HepG2 (cell line): ENCODE data around the gene PBX2. TPM values are rescaled to one million over a fixed set of nuclear protein-coding genes. Genes with fewer than 3 reads are reported as not detected.
A peak's percentile ranks its signal among the peaks of the same experiment; 100 is the strongest.

Source experiments
- ADNP ChIP-seq: sonication (generic); formaldehyde crosslinking; IDR thresholded peaks from 2 replicates; pipeline ENCODE4 v1.4.0; 2020; ENCODE audit warnings: missing genetic modification reagents
- DR1 ChIP-seq: sonication (generic); formaldehyde crosslinking; IDR thresholded peaks from 2 replicates; pipeline ENCODE4 v1.8.0; 2021; ENCODE audit warnings: mild to moderate bottlenecking, missing genetic modification reagents, inconsistent platforms
- ESRRA ChIP-seq: sonication (generic); formaldehyde crosslinking; IDR thresholded peaks from 2 replicates; pipeline ENCODE4 v1.5.1; 2020; ENCODE audit warnings: mild to moderate bottlenecking, low read depth, missing genetic modification reagents
- GABPA ChIP-seq, 2 experiments: IDR thresholded peaks; 2 replicates each; pipeline ENCODE4 v1.6.1; 2011 to 2016; ENCODE audit warnings: low read depth in 2 of 2, low read length in 1 of 2, missing biosample characterization in 1 of 2, missing genetic modification characterization in 1 of 2
- GTF3A ChIP-seq: sonication (generic); formaldehyde crosslinking; conservative IDR thresholded peaks from 2 replicates; pipeline ENCODE4 v1.4.0; 2020; ENCODE audit warnings: mild to moderate bottlenecking, missing genetic modification reagents
- HNRNPH1 ChIP-seq: fragments of 200-400 bp; formaldehyde crosslinking; optimal IDR thresholded peaks from 2 replicates; pipeline ENCODE3; 2017; ENCODE audit warnings: mild to moderate bottlenecking, low read depth, low read length
- HOXA3 ChIP-seq: sonication (generic); formaldehyde crosslinking; IDR thresholded peaks from 2 replicates; pipeline ENCODE4 v1.5.0; 2020; ENCODE audit warnings: missing genetic modification reagents
- KLF12 ChIP-seq: sonication (generic); formaldehyde crosslinking; IDR thresholded peaks from 2 replicates; pipeline ENCODE4 v1.4.0; 2020; ENCODE audit warnings: missing genetic modification reagents, borderline replicate concordance
- LCORL ChIP-seq, 2 experiments: fragments of 450-650 bp in 1 of 2; sonication (generic) in 1 of 2; formaldehyde crosslinking in 1 of 2; IDR thresholded peaks; 2 replicates each; pipeline versions ENCODE4 v1.5.0 to v1.6.1; 2017 to 2020; ENCODE audit warnings: antibody characterized with exemption in 1 of 2, missing genetic modification reagents in 1 of 2
- MIER3 ChIP-seq: IDR thresholded peaks from 2 replicates; pipeline ENCODE4 v1.6.1; 2016; ENCODE audit warnings: missing compliant biosample characterization, borderline replicate concordance
- NCOA1 ChIP-seq: sonication (generic); formaldehyde crosslinking; IDR thresholded peaks from 2 replicates; pipeline ENCODE4 v1.9.0; 2021; ENCODE audit warnings: missing genetic modification reagents
- PCBP1 ChIP-seq: fragments of 200-400 bp; formaldehyde crosslinking; IDR thresholded peaks from 2 replicates; pipeline ENCODE4 v1.6.1; 2017; ENCODE audit warnings: mild to moderate bottlenecking, low read depth, low read length, borderline replicate concordance
- RAD51 ChIP-seq: fragments of 450-650 bp; IDR thresholded peaks from 2 replicates; pipeline ENCODE4 v1.6.1; 2016; ENCODE audit warnings: borderline replicate concordance
- RBM39 ChIP-seq: fragments of 200-400 bp; formaldehyde crosslinking; IDR thresholded peaks from one replicate; pipeline ENCODE4 v1.6.1; 2018; ENCODE audit warnings: antibody characterized with exemption, mild to moderate bottlenecking, low read depth, low read length; ENCODE audit not compliant: poor library complexity, severe bottlenecking
- RFXANK ChIP-seq: IDR thresholded peaks from 2 replicates; pipeline ENCODE4 v1.6.1; 2016
- SP1 ChIP-seq, 2 experiments: fragments of 450-650 bp in 1 of 2; sonication (generic) in 1 of 2; formaldehyde crosslinking in 1 of 2; IDR thresholded peaks; 2 replicates each; pipeline versions ENCODE4 v1.4.0 to v1.6.1; 2016 to 2020; ENCODE audit warnings: missing genetic modification reagents in 1 of 2
- TRIM24 ChIP-seq: sonication (generic); formaldehyde crosslinking; IDR thresholded peaks from 2 replicates; pipeline ENCODE4 v1.8.0; 2022; ENCODE audit warnings: mild to moderate bottlenecking, missing genetic modification reagents
- ZFY ChIP-seq: sonication (generic); formaldehyde crosslinking; IDR thresholded peaks from 2 replicates; pipeline ENCODE4 v1.4.0; 2020; ENCODE audit warnings: missing genetic modification reagents
- ZFYVE20 ChIP-seq: sonication (generic); formaldehyde crosslinking; IDR thresholded peaks from 2 replicates; pipeline ENCODE4 v1.8.0; 2023; ENCODE audit warnings: low read depth, mild to moderate bottlenecking, moderate library complexity, missing genetic modification reagents, borderline replicate concordance
- ZNF446 ChIP-seq: sonication (generic); formaldehyde crosslinking; IDR thresholded peaks from 2 replicates; pipeline ENCODE4 v1.5.0; 2020; ENCODE audit warnings: mild to moderate bottlenecking, missing genetic modification reagents
- polyA plus RNA-seq, 8 experiments: library from polyadenylated mRNA; depleted of rRNA in 3 of 8; stranded (reverse) in 7 of 8; unstranded in 1 of 8; fragments of >200 nt; fragmentation: Illumina TruSeq in 4 of 8; extraction: Trizol in 4 of 8; gene quantifications; 2 replicates each; pipeline versions ENCODE4 v1.2.1 to v1.2.3, GENCODE V29; 2011 to 2016; ENCODE audit warnings: low read depth in 4 of 8, missing spikeins in 1 of 8, mixed read lengths in 1 of 8; ENCODE audit not compliant: insufficient read depth in 1 of 8
- total RNA-seq, 5 experiments: library from RNA; depleted of rRNA; stranded (reverse); fragments of >200 nt; fragmentation: Illumina TruSeq; extraction: Trizol; gene quantifications; 2 replicates each; pipeline ENCODE4 v1.2.3, GENCODE V29; 2016; ENCODE audit warnings: low read depth in 1 of 5
- TF ChIP-seq, protein P1 (sequence below): sonication (generic); formaldehyde crosslinking; IDR thresholded peaks from 2 replicates; pipeline ENCODE4 v1.8.0; 2022; ENCODE audit warnings: missing genetic modification reagents, low read depth, mild to moderate bottlenecking, borderline replicate concordance
- TF ChIP-seq, protein P2 (sequence below), 2 experiments: IDR thresholded peaks; 2 replicates each; pipeline ENCODE4 v1.6.1; 2011 to 2012; ENCODE audit warnings: low read length in 2 of 2, borderline replicate concordance in 1 of 2, low read depth in 1 of 2, mild to moderate bottlenecking in 1 of 2, moderate library complexity in 1 of 2
- TF ChIP-seq, protein P3 (sequence below): sonication (generic); formaldehyde crosslinking; IDR thresholded peaks from 2 replicates; pipeline ENCODE4 v1.5.0; 2020; ENCODE audit warnings: missing genetic modification reagents

PBX2 gene
- total and polyA plus RNA-seq, 2 of the 13 experiments (the other 11 are each of a cell fraction or from before 2014, with no cell fraction given) = 42.3 to 77.8 TPM

DNA sequence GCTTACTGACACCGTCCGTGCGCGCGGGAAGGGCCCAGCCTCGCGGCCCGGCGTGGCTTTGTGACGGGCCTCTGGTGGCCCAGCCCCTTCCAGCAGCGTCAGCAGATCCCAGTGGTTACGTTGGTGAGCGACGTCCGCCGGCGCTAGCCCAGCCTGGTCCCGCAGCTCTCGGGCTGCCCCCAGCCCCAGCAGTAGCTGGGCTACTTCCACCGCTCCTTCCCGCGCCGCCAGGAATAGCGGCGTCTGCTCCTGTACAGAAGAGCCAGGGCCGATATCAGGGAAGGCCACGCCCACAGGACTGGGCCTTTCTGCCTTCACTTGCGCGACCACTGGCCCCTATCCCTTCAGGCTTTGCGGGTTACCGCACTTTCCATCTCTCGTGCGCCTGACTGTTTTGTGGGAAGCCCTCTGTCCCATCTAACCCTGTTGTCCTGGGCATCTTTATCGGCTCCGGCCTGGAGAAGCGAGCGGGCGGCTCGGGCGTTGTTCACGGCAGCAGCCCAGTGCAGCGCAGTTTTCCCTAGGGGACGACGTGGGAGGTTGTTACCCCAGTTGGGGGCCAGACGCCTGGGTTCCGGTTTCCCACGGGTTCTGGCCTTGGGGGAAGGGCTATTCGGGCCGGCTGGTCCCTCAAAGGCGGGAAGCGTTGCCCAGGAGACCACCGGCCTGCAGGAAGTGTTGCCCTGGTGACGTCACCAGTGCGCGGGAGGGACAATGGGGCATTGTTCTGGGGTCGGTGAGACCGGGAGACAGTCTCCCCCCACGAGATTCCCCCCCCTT lies 6.1 kb upstream of the PBX2 start (continued):
- TF ChIP-seq HOXA3 = peak; percentile 98
- no peak for TF ChIP-seq HNRNPH1
- no peak for TF ChIP-seq GABPA (IDR thresholded peaks at IDR 0.05; ENCODE audit: low read depth, low read length)
- TF ChIP-seq GABPA (CRISPR knock-in tag; IDR thresholded peaks at IDR 0.05; ENCODE audit: low read depth) = peak; percentile 69
- TF ChIP-seq DR1 (CRISPR knock-in tag) = peak; percentile 24; the same call in 1 of the 2 replicates
- TF ChIP-seq TRIM24 (CRISPR knock-in tag) = no peak
- TF ChIP-seq KLF12 (CRISPR knock-in tag) = no peak
- TF ChIP-seq SP1 (IDR thresholded peaks at IDR 0.05) = no peak
- TF ChIP-seq SP1 (CRISPR knock-in tag; IDR thresholded peaks at IDR 0.05) = peak; percentile 89
- TF ChIP-seq NCOA1 = no peak; the same call in 1 of the 2 replicates
- TF ChIP-seq LCORL (IDR thresholded peaks at IDR 0.05) = no peak
- peak; percentile 77; the same call in 1 of the 2 replicates for TF ChIP-seq LCORL (CRISPR knock-in tag; IDR thresholded peaks at IDR 0.05)
- TF ChIP-seq RAD51 = no peak
- TF ChIP-seq RBM39 = peak; percentile 66
- peak; percentile 70; the same call in 1 of the 2 replicates for TF ChIP-seq ESRRA (CRISPR knock-in tag)
- TF ChIP-seq, protein P1, sequence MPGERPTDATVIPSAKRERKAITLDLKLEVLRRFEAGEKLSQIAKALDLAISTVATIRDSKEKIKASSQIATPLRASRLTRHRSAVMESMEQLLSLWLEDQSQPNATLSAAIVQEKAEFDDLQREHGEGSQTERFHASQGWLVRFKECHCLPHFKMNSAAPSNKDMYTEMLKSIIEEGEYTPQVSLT (CRISPR knock-in tag) = no peak; the same call in 1 of the 2 replicates
- TF ChIP-seq ADNP (CRISPR knock-in tag) = no peak
- TF ChIP-seq, protein P2, sequence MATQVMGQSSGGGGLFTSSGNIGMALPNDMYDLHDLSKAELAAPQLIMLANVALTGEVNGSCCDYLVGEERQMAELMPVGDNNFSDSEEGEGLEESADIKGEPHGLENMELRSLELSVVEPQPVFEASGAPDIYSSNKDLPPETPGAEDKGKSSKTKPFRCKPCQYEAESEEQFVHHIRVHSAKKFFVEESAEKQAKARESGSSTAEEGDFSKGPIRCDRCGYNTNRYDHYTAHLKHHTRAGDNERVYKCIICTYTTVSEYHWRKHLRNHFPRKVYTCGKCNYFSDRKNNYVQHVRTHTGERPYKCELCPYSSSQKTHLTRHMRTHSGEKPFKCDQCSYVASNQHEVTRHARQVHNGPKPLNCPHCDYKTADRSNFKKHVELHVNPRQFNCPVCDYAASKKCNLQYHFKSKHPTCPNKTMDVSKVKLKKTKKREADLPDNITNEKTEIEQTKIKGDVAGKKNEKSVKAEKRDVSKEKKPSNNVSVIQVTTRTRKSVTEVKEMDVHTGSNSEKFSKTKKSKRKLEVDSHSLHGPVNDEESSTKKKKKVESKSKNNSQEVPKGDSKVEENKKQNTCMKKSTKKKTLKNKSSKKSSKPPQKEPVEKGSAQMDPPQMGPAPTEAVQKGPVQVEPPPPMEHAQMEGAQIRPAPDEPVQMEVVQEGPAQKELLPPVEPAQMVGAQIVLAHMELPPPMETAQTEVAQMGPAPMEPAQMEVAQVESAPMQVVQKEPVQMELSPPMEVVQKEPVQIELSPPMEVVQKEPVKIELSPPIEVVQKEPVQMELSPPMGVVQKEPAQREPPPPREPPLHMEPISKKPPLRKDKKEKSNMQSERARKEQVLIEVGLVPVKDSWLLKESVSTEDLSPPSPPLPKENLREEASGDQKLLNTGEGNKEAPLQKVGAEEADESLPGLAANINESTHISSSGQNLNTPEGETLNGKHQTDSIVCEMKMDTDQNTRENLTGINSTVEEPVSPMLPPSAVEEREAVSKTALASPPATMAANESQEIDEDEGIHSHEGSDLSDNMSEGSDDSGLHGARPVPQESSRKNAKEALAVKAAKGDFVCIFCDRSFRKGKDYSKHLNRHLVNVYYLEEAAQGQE (IDR thresholded peaks at IDR 0.05; ENCODE audit: borderline replicate concordance in 1 of 2, low read depth in 1 of 2, low read length in 2 of 2) = no peak; a peak in 1 of 4 replicates
- TF ChIP-seq PCBP1 = no peak; the same call in none of the 2 replicates
- peak; percentile 94 for TF ChIP-seq ZFY (CRISPR knock-in tag)
- TF ChIP-seq ZNF446 = peak; percentile 74; the same call in 1 of the 2 replicates
- TF ChIP-seq, protein P3, sequence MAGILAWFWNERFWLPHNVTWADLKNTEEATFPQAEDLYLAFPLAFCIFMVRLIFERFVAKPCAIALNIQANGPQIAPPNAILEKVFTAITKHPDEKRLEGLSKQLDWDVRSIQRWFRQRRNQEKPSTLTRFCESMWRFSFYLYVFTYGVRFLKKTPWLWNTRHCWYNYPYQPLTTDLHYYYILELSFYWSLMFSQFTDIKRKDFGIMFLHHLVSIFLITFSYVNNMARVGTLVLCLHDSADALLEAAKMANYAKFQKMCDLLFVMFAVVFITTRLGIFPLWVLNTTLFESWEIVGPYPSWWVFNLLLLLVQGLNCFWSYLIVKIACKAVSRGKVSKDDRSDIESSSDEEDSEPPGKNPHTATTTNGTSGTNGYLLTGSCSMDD = no peak
- TF ChIP-seq ZFYVE20 (CRISPR knock-in tag) = no peak
- TF ChIP-seq MIER3 (CRISPR knock-in tag) = 0 out of 2 replicates have a peak, but pooled peaks have one; percentile 86
- 0 out of 2 replicates have a peak, but pooled peaks have one; percentile 70 for TF ChIP-seq RFXANK (CRISPR knock-in tag)
- TF ChIP-seq GTF3A (CRISPR knock-in tag) = no peak
